Cerebellar cortex (tissue), 1 donor: ENCODE measurements around the gene DCTN3.

Source experiments
- DNase-seq: peaks from one replicate; pipeline ENCODE4 v3.0.0-alpha.2; 2015; ENCODE audit warnings: low spot score

DCTN3 gene

DNA sequence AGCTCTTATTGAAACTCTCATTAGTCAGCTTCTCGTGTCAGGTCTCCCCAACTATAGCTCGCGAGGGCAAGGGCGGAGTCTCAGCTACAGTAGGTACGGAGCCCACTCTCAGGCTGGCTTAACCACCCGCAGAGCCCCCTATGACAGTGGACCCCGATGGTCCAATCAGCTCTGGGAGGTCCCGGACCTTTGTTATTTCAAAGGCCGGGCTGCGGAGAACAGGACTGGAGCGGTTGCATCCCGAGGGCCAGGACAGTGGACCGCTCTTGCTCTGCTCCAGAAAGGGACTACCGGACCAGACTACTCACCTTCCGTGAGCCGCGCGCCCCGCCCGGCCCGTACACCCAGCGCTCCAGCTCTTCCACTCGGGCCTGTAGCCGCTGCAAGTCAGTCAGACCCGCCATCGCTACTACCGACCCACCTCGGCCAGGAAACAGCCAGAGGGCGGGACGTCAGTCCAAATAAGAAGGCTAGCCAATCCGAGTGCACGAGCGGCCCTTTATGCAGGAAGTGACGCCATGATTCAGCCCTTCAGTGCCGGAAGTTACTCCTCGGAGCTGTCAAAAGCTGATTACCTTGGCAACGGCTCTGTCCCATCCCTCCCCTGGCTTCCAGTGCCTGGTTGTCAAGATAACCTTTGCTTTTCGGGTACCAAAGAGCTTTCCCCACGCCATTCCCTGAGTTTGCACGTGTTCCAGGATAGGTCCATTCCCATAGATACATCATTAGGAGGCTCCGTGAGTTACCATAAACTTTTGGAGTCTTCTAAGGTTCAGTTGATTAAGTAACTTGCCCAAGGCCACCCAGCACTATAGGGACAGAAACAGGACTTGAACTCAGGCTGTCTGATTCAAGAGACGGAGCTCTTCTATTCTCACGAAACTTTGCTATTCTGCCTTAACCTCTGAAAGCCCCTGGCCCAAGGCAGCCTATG lies at the start of gene DCTN3:
DCTN3 (minus strand) TSS at position 435 of the 934 bp plus-strand sequence; CDS start at position 404, 31 bp downstream.
- DNase-seq = peak; percentile 99

DNA sequence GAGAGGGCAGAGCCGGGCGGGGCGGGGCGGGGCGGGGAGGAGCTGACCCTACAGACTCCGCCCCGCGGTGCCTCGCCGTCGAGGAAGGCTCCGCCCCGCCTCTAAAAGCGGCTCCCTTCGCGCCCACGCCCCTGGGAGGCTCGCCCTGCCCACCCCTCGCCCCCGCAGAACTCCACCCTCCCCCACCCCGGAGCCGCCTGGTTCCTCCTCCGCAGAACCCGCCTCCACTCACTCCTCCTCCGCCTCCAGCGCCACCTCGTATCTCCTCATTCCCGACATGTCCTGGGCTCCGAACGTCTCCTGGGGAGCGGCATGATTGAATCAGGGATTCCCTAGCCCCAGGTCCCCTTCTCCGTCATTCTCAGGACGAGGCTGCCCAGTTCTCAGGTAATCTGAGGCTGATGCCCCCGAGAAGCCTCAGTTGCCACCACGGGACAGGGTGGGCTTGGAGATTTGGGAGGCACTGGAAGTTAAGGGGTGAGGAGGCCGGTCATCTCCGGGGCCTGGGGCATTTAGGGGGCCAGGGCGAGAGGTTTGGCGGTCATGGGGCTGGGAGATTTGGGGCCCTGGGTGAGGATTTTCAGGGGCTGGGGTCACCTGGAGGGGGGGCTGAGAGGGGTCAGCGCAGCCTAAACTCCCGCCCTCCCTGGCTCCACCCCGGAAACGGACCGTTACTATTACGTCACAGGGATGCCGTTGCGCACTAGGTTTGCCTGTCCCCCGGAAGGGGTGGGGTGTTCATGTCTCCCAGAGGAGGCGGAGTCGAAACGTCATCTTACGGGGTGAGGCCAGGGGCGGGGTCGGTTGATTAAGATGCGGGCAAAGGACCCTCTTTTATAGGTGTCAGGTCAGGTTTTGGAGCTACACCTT lies 45.3 kb upstream of the DCTN3 start:
- peak; percentile 98 for DNase-seq

DNA sequence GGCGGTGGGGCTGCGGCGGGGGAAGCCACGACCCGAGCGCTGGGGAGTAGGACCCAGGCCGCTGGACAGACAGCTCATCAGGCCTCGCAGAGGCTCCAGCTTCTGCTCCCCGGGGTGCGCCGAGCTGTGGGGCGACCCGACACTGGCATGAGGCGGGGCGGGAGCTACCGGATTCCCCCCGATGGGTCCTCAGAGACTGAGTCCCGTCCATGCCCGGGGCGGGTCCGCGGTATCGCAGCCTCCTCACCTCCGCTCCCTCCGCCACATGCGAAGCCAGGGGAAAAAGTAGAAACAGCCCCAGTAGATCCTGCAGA lies 44.7 kb upstream of the DCTN3 start:
- DNase-seq = no peak

DNA sequence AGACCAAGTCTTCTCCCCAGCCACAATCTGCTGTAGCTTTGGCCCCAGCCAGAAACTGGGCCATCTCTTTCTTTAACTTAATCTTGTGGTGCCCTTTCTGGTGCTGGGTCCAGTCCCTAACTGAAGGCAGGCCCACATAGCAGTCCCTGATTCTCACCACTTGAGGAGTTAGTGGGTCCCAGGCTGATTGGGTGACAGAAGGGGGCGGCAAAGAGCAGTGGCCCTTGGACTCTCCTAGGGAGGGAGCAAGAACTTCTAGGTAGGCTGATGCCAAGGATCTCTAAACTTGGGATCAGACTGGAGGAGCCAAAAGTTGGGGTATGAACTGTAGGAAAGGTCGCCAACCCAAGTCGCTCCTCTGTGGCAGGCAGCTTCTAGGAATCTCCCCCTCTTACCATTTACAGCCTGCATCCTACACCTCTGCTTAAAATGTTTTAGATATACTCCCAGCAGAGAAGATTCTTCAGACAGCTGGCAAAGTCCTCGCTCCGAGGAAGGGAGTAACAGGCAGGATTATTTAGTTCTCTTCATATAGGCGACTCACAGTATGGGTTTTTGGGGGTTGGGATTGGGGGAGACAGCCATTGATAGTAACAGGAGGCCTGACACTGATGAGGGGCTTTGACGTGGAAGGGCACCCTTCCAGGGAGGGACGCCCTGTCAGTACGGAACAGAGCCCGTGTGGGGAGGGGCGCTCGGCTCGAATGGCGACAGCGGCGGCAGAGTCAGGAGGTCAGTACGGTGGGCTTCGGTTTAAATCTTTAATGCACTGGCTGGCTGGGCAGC lies 44.2 kb upstream of the DCTN3 start:
- DNase-seq = peak; percentile 83

DNA sequence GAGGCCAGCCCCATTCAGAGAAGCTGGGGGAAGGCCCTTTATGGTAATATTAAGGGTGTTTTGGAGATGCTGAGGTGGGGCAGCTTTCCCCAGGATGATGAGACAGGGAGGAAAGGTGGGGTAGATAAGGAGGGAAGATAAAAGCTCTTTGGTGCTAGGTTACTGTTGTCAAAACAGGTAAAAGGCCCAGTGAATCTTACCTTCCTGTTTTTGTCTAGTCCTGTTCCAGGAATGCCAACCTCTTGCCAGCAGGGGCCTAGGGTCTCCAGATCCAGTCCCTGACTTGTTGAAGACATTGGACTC lies 43.0 kb upstream of the DCTN3 start:
- DNase-seq = no peak

DNA sequence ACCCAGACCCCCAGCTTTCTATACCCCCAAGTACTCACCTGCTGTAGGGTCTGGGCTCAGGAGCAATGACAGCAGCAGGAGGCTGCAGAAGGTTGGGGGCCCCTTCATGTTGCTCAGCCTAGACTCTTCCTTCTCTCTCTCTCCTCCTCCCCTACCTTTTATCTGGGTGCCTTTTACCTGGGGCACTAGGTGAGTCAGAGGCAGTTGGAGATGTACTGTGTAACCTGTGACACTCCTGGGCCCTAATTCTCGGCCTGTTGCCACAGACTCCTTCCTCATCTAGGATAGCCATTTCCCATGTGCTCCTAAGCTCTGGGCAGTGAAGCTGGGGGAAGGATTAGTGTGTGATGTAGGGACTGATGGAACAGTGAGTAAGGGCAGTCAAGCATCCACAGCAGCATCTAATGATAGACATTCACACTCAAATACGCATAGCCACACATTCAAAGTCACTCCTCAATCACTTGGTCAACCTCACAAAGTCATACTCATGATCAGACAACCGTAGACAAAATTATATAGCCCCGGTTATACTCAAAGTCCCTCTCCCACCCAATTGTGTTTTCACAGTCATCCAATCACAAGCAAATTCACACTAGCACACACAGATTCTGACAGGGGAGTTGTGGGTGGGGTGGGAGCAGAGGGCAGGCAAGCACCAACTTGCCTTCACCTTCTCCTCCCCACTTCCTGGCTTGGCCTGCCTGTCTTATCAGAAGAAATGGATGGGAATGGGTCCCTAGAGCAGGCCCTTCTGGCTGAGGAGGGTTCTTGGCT lies 42.4 kb upstream of the DCTN3 start, which contains the start of gene CCL27:
CCL27 (minus strand) TSS at position 132 of the 777 bp plus-strand sequence; CDS start at position 108, 24 bp downstream.
- no peak for DNase-seq

DNA sequence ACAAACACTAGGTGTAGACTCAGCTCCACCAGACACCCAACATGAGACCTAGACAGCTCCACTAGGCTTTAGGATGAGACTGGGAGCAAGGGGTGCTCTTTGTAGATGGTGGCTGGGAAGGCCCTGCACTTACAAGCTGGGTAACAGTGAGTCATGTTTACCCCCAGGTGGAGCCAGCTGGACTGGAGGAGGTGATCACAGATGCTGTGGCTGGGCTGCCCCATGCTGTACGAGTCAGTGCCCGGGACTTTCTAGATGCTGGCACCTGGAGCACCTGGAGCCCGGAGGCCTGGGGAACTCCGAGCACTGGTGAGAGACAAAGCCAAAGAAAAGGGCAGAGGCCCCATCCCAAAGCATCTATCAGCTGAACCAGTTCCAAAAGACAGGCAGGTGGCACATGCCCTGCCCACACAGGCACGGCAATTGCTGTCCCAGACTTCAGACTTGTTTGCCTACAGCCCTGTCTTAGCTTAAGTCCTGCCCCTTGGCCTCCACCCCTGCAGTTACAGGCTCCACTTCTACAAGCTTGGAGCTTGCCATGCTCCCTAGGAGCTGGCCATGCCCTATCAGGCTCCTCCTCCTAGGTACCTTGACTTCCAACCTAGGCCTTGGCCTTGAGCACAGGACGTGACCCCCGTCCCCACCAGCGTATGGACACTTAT lies 39.4 kb upstream of the DCTN3 start:
- no peak for DNase-seq

DNA sequence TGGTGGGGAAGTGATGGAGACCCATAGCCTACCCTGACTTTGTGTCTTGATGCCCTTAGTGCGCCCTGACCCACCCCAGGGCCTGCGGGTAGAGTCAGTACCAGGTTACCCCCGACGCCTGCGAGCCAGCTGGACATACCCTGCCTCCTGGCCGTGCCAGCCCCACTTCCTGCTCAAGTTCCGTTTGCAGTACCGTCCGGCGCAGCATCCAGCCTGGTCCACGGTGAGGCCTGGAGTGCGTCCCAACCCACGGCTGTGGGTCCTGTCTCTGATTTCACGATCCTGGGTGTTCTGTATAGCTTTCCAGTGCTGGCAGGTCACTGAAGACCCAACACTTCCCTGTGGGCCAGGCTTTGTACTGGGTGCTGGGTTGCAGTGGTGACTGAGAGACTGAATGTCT lies 38.2 kb upstream of the DCTN3 start:
- no peak for DNase-seq

DNA sequence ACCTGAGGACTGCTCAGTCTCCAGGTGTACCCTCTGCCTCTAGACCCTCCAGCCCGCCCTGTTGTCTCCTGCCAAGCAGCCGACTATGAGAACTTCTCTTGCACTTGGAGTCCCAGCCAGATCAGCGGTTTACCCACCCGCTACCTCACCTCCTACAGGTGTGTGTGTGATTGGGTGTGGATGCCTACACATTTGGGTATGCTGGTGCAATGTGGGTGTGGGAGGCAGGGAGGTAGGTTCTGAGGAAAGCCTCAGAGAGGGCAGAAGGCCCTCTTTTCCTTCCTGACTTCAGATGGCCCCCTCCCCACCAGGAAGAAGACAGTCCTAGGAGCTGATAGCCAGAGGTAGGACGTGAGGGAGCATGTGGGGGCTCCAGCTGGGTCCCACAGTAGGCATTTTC lies 36.7 kb upstream of the DCTN3 start:
- no peak for DNase-seq

DNA sequence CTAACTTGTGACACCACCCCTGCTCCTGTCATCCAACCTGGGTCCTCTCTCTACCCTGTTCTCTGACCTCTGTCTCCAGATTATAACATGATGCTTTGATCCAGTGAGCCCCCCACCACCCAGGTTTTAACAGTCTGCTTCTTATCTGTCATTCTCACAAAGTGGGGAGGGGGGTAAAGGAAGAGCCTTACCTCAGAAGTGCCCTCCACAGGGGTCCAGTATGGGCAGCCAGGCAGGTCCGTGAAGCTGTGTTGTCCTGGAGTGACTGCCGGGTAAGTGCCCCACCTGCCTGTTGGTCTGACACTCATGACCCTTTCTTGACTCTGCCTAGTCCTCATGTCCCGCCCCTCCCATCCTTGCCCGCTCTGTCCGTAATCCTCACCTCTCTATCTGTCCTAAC lies 35.1 kb upstream of the DCTN3 start:
- DNase-seq = no peak

DNA sequence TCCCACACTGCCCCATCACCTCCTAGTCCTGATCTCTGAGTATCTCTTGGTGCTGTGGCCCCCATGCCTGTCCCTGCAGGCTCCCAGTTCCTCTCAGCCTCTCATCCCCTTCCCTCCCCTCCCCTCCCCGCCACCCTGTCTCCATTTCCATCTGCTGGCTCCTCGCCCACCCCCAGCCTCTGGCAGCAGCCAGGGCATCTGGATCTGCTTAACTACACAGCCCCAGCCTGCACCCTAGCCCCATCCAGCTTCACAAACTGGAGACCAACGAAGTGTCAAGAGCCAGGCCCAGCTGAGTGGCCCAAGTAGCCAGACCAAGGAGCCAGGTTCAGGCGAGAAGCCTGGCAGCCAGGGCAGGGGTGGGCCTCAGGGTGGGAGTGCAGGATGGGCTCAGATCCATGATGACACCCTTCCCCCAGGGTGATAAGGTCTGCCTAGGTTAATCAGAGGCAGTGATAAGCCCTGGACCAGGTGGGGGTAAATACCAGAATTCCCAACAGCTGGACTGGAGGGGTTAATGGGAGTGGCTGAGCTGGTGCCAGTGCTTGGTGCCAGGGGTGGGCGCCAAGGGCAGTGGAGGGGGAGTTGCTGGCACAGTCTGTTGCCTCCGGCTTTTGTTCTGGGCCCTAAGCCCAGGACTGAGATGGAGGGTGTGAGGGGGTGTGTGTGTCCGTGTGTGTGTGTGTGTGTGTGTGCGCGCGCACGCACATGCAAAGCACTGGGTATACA lies 34.2 kb upstream of the DCTN3 start:
- DNase-seq = no peak

DNA sequence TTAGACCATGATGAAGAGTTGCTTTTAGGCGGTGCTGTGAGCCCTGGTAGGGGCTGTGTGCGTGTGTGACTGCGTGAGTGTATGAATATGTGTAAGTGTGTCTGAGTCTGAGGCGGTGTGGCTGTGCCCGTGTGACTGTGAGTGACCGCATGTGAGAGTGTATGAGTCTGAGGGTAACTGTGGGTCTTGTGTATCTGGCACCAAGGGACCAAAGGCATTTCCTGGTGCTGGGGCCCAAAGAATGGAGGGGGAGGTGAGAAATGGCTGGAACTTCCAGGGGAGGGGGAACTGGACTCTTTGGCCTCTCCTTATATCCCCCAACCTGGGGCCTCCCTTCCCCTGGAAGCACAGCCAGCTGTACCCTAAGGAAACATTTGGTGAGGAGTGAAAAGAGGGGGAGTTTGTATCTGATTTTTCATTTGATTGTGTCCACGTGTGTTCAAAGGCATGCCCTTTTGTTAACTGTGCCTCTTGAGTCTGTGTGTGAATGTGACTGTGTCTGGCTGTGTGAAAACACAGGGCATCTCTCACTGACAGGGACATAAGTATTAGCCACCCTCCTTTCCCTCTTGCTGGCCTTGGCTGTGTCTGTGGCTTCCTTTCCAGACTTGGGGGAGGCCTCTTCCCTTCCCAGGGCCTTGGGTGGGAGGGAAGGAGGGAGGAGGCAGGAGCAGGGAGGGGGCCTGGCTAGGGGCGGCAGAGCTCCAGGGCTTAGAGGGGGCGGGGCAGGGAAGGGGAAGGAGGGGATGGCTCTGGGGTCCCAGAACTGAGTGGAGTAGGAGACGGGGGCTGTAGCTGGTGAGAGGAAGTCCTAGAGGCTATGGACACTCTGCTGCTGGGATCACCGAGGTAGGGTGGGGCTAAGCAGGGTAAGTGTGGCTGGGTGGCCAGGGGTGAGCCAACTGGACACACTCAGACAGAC lies 33.1 kb upstream of the DCTN3 start:
- DNase-seq = no peak

DNA sequence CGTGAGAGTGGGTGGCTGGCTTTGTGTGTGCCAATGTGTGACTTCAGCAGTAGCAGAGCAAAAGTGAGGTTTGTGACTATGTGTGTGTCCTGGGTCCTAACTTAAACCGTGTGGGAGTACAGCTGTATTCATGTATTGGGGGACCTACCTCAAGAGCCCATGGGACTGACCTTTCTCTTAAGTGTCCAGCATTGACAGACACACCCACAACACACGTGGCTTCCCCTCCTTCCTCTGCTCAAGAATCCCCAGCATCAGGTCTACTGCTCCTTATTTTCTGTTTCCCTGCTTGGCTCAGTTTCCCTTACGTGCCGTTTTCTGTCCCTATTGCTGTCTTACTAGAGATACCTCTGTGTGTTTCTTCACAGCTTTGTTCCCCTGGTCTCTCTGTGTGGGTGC lies 32.3 kb upstream of the DCTN3 start:
- no peak for DNase-seq

DNA sequence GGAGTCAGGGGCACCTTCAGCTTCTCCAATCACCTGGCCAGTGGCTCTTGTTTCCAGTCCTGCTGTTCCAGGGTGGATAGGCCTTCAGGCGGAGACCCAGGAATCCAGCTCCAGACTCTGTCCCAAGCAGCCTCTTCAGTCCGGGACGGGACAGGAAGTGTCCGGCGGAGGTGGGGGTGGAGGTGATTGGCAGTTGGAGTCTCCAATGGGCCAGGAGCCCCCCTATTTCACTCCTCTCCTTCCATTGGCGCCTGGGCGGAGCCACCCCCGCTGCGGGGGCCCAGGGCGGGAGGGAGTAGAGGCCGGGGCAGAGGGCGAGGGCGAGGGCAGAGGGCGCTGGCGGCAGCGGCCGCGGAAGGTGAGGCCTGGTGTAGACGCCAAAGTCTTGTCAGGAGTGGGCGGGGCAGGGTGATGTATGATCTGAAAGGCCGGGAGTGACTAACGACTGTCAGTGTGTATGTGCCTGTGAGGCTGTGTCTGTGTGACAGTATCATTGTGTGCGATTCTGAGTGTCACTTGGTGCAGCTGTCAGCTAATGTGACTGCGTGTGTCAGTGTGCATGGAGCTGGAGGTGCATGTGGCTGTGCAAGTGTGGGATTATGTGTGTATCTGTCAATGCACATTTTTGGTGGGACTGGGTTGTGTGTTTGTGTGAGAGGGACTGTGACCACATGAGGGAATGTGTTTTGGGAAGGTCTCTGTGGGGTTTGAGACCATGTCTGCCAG lies 31.7 kb upstream of the DCTN3 start, which contains the start of gene IL11RA:
IL11RA (plus strand) TSS at position 310 of the 726 bp plus-strand sequence. CDS start 3,033 bp downstream, outside the sequence.
- DNase-seq = peak; percentile 76

DNA sequence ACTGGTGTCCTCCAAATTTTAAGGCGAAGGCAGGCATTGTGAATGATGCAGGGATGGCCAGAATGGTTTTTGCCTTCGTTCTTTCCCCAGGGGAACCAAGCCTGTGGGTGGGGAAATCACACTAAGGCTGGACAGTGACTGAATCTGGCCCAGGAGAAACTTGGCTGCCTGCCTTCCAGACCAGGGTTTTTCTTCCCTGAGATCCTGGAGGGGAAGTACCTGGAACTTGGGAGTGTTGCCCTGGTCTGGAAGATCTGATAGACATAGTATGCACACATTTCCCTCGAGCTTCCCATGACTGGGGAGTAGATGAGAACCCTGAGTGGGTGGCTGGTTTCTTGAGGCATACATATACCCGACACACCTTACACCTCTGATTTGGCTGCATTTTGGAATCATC lies 31.0 kb upstream of the DCTN3 start:
- DNase-seq = no peak

DNA sequence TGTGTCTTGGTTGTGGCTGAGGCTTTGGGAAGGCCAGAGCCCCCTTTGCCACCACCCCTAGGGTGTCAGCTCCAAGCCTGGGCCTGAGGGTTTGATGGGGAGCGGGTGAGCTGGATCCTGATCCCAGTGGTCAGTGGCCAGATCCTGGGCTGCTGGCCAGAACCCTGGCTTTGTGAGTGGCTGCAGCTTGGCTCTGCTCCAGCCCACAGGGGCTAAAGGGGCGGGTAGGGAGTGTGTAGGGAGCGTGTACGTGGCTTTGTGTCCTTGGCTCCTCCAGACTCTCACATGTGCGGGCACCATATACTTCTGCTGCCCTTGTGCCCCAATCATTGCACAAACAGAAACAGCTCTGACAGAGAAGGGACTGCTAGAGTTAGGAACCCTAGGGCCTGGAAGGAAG lies 30.5 kb upstream of the DCTN3 start:
- DNase-seq = no peak

DNA sequence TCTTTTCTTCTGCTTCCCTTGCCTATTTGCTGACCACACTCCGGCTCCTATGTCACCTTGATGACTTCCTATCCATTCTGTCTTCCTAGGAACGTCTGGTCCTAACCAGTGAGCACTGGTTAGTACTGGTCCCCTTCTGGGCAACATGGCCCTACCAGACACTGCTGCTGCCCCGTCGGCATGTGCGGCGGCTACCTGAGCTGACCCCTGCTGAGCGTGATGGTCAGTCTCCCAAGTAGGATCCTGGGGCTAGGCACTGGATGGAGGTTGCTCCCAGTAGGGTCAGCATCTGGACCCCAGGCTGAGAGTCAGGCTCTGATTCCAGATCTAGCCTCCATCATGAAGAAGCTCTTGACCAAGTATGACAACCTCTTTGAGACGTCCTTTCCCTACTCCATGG lies 28.4 kb upstream of the DCTN3 start:
- no peak for DNase-seq

DNA sequence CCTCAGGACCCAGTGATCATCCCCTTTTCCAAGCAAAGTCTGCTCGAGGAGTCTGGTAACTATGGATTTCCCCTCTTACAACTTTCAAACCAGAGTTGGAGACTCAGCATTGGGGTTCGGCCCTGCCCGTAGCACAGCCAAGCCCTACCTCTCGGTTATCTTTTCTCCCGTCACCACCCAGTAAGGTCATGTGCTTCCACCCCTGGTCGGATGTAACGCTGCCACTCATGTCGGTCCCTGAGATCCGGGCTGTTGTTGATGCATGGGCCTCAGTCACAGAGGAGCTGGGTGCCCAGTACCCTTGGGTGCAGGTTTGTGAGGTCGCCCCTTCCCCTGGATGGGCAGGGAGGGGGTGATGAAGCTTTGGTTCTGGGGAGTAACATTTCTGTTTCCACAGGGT lies 27.4 kb upstream of the DCTN3 start:
- no peak for DNase-seq

DNA sequence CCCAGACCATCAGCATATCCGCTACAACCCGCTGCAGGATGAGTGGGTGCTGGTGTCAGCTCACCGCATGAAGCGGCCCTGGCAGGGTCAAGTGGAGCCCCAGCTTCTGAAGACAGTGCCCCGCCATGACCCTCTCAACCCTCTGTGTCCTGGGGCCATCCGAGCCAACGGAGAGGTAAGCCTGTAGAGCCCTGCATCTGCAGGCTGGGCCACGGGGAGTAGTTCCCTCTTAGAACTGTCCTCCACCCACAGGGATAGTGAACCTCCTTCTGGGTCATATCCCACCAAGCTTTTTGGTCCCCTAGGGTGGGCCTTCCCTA lies 26.7 kb upstream of the DCTN3 start:
- no peak for DNase-seq
